ENCODE data around the gene SNX9. TPM values are rescaled to one million over a fixed set of nuclear protein-coding genes. Genes with fewer than 3 reads are reported as not detected.
"Not testable (repeated sequence)": the region's sequence is repeated elsewhere in the genome, so short reads cannot be mapped to it uniquely, and the experiment has no call there.

The SNX9 gene
- total and polyA plus RNA-seq, 3 donors from 2014 or later = 26.0 to 32.6 (median 30.1) TPM

DNA sequence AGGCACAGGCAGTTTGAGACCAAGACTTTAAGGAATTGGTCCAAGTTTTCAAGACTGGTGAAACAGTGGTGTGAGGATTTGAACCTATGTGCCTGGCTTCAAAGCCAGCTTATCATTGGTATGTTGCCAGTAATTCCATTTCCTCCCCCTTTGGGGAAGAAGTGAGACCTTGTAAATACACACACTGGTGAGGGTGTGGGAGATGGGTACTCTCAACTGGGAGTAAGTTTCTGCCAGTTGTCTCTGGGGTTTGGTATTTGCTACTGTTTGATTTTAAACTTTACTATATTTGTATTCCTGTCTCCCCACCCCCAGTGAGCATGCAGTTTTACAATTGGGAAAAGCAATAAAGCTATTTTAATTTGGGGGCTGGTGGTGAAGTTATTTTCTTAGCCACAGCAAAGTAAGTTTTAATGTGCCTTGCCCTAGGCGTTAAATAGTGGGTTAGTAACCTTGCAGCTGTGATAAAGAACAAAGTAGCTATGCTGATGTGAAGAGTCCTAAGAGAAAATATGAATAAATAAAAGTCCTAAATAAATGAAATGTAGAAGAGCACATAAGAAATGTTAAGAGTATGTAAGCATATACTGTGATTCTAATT is 31.0 kb downstream of the SNX9 start:
- intact Hi-C loops (cut with DNase I; ENCODE audit: low total_unique reads) = no loop called here
- 62 to 72% methylated on average over 1 of the region's 1 CpG for WGBS, 2 donors
- H3K27ac ChIP-seq = no peak overlapping the region

DNA sequence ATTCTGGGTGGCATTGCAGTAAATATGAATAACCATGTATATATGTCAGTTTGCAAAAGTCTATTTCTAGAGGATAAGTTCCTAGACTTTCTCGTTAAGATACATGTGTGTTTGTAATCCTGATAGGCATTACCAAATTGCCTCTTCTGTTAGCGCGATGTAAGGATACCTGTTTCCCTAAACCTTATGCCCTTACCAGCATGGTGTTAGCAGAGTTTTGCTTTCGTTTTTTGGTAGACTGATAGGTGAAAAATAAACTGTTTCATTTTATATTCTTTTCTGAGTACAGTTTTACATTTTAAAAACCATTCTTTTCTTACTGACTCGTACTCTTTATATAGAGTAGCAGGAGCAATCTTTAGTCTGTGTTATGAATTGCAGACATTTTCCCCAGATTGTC is 32.3 kb downstream of the SNX9 start:
- DNase-seq = no peak
- no peaks in the 10 kb centered on the region for H3K9me3 ChIP-seq
- 94 to 97% methylated on average over 5 of the region's 5 CpGs for WGBS, 2 donors
- intact Hi-C loops (cut with DNase I; ENCODE audit: low total_unique reads) = no loop called here
- no peak overlapping the region for H3K4me3 ChIP-seq
- H3K27me3 ChIP-seq = no peaks in the 10 kb centered on the region
- no peaks in the 10 kb centered on the region for H3K4me1 ChIP-seq
- no peak overlapping the region for H3K27ac ChIP-seq
- no peaks in the 10 kb centered on the region for H3K36me3 ChIP-seq (ENCODE audit: low read depth, missing control alignments)
- TF ChIP-seq CTCF (IDR thresholded peaks at IDR 0.05) (no peak), POLR2A (IDR thresholded peaks at IDR 0.05) (no peak)

More for the DNA sequence above, 31.0 kb downstream of the SNX9 start:
- H3K9me3 ChIP-seq = no peaks in the 10 kb centered on the region
- no peaks in the 10 kb centered on the region for H3K4me1 ChIP-seq
- no peak overlapping the region for H3K4me3 ChIP-seq
- TF ChIP-seq CTCF (IDR thresholded peaks at IDR 0.05) = no peak
- no peak for TF ChIP-seq POLR2A (IDR thresholded peaks at IDR 0.05)
- H3K27me3 ChIP-seq = no peaks in the 10 kb centered on the region
- no peaks in the 10 kb centered on the region for H3K36me3 ChIP-seq (ENCODE audit: low read depth, missing control alignments)
- no peak for DNase-seq

GRCh38 chr6:157855804-157856203 is 32.8 kb downstream of the SNX9 start:
- H3K4me1 ChIP-seq; H3K36me3 ChIP-seq (ENCODE audit: low read depth, missing control alignments); H3K27ac ChIP-seq; H3K27me3 ChIP-seq; H3K4me3 ChIP-seq; H3K9me3 ChIP-seq; DNase-seq; intact Hi-C loops (cut with DNase I; ENCODE audit: low total_unique reads): not testable (repeated sequence)
- 87 to 94% methylated on average over 10 of the region's 10 CpGs for WGBS, 2 donors

DNA sequence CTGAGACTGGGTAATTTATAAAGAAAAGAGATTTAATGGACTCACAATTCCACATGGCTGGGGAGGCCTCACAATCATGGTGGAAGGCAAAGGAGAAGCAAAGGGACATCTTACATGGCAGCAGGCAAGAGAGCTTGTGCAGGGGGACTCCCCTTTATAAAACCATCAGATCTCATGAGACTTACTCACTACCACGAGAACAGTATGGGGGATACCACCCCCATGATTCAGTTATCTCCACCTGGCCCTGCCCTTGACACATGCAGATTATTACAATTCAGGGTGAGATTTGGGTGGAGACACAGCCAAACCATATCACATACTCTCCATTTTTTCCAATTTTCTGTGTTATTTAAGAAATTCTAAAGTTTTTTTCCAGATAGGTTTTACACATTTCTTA is 35.6 kb downstream of the SNX9 start:
- H3K9me3 ChIP-seq; intact Hi-C loops (cut with DNase I; ENCODE audit: low total_unique reads); DNase-seq; H3K4me1 ChIP-seq; H3K36me3 ChIP-seq (ENCODE audit: low read depth, missing control alignments); H3K27ac ChIP-seq; H3K27me3 ChIP-seq; H3K4me3 ChIP-seq: not testable (repeated sequence)
- 73 to 88% methylated on average over 1 of the region's 1 CpG for WGBS, 2 donors

DNA sequence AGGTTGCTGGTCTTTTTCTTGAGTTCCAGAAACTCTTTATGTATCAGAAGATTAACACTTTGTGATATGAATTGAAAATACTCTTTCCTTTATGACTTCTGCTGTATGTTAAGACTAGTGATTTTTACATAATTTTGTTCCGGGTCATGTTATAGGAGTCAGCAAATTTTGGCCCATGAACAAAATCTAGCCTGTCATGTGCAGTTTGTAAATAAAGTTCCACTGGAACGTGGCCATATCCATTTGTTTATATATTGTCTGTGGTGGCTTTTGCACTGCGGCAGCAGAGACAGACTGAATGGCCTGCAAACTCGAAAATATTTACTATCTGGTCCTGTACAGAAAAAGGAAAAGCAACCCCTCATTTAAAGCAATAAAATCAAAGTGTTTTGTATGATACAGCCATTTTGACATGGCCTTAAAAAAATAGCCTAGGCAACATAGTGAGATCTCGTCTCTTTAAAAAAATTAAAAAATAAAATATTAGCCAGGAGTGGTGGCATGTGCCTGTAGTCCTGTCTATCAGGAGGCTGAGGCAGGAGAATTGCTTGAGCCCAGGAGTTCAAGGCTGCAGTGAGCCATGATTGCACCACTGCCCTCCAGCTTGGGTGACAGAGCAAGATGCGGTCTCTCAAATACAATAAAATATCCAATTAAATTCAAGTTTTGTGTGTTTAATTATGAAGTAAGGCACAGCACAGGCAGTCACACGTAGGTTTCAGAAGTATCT is 36.9 kb downstream of the SNX9 start:
- no peaks in the 10 kb centered on the region for H3K9me3 ChIP-seq
- 85% methylated on average over 7 of the region's 7 CpGs for WGBS, 2 donors
- H3K27ac ChIP-seq = no peak overlapping the region
- H3K4me1 ChIP-seq = no peaks in the 10 kb centered on the region
- intact Hi-C loops (cut with DNase I; ENCODE audit: low total_unique reads) = no loop called here
- H3K4me3 ChIP-seq = no peak overlapping the region
- no peak for TF ChIP-seq POLR2A (IDR thresholded peaks at IDR 0.05)
- no peak for TF ChIP-seq CTCF (IDR thresholded peaks at IDR 0.05)
- no peaks in the 10 kb centered on the region for H3K27me3 ChIP-seq
- no peaks in the 10 kb centered on the region for H3K36me3 ChIP-seq (ENCODE audit: low read depth, missing control alignments)
- no peak for DNase-seq
